Smooth muscle cell (in vitro differentiated cells): ENCODE measurements around the gene SLC22A5. TPM values are rescaled to one million over a fixed set of nuclear protein-coding genes. Genes with fewer than 3 reads are reported as not detected.

Experiments
- DNase-seq: peaks from one replicate; lab custom pipeline; 2025; ENCODE audit not compliant: unreplicated experiment; lab: John Stamatoyannopoulos, UW
- H2AFZ ChIP-seq: fragments of 200-600 bp; sonication (generic); 2 replicates; pipeline ENCODE4 v1.6.0; 2016; ENCODE audit warnings: antibody characterized with exemption, low read depth, mild to moderate bottlenecking
- H3F3A ChIP-seq: fragments of 200-600 bp; sonication (generic); 2 replicates; pipeline ENCODE4 v1.6.0; 2017; ENCODE audit warnings: antibody characterized with exemption, low read depth
- H3K27ac ChIP-seq: fragments of 200-600 bp; sonication (generic); 2 replicates; pipeline ENCODE4 v1.5.1; 2016; ENCODE audit warnings: low read depth, mild to moderate bottlenecking
- H3K27me3 ChIP-seq: fragments of 200-600 bp; sonication (generic); 2 replicates; pipeline ENCODE4 v1.6.1; 2016; ENCODE audit warnings: low read depth, mild to moderate bottlenecking
- H3K36me3 ChIP-seq: fragments of 200-600 bp; sonication (generic); 2 replicates; pipeline ENCODE4 v1.5.1; 2016; ENCODE audit warnings: low read depth
- H3K4me1 ChIP-seq: fragments of 200-600 bp; sonication (generic); 2 replicates; pipeline ENCODE4 v1.5.1; 2016; ENCODE audit warnings: low read depth
- H3K4me2 ChIP-seq: fragments of 200-600 bp; sonication (generic); 2 replicates; pipeline ENCODE4 v1.6.0; 2016; ENCODE audit warnings: mild to moderate bottlenecking
- H3K4me3 ChIP-seq: fragments of 200-600 bp; sonication (generic); 2 replicates; pipeline ENCODE4 v1.5.1; 2016; ENCODE audit warnings: mild to moderate bottlenecking
- H3K79me2 ChIP-seq: fragments of 200-600 bp; sonication (generic); 2 replicates; pipeline ENCODE4 v1.6.0; 2016; ENCODE audit warnings: low read depth, mild to moderate bottlenecking
- H3K9ac ChIP-seq: fragments of 200-600 bp; sonication (generic); 2 replicates; pipeline ENCODE4 v1.6.0; 2016; ENCODE audit warnings: low read depth
- H3K9me3 ChIP-seq: fragments of 200-600 bp; sonication (generic); replicated peaks from 2 replicates; pipeline ENCODE4 v1.5.1; 2016; ENCODE audit warnings: low read depth
- H4K20me1 ChIP-seq: fragments of 200-600 bp; sonication (generic); 2 replicates; pipeline ENCODE4 v1.6.0; 2016; ENCODE audit warnings: low read depth
- CTCF ChIP-seq: fragments of 200-600 bp; sonication (generic); IDR thresholded peaks from 2 replicates; pipeline ENCODE4 v1.5.1; 2017; ENCODE audit warnings: borderline replicate concordance, mild to moderate bottlenecking, antibody characterized with exemption; ENCODE audit not compliant: insufficient read depth, poor library complexity, severe bottlenecking
- WGBS: methylation state at CpG from one replicate; pipeline ENCODE4 v1.1.7; 2016; ENCODE audit warnings: low lambda C conversion rate; 5-methylcytosine and 5-hydroxymethylcytosine counted together
- polyA plus RNA-seq: library from polyadenylated mRNA; unstranded; fragments of >200 nt; fragmentation: Nextera tagmentation; extraction: Ambion mirVana; gene quantifications from 2 replicates; pipeline ENCODE4 v1.2.1, GENCODE V29; 2016
- total RNA-seq: library from RNA; depleted of rRNA; stranded (reverse); fragments of >200 nt; gene quantifications from 2 replicates; pipeline ENCODE4 v1.2.3, GENCODE V29; 2014

The SLC22A5 gene
- total and polyA plus RNA-seq, 2 experiments from 2014 or later: 1.5 to 4.6 TPM

- TF ChIP-seq CTCF: no peak
- Histone ChIP-seq H2AFZ (no peak overlapping the region), H3K4me3 (no peak overlapping the region), H3F3A (no peaks in the 10 kb centered on the region), H3K4me1 (peaks cover 5% of the 10 kb centered on the region), H3K27ac (no peak overlapping the region), H3K36me3 (no peaks in the 10 kb centered on the region), H4K20me1 (no peaks in the 10 kb centered on the region), H3K27me3 (no peaks in the 10 kb centered on the region), H3K9ac (no peak overlapping the region), H3K9me3 (no peaks in the 10 kb centered on the region), H3K4me2 (no peak overlapping the region), H3K79me2 (no peaks in the 10 kb centered on the region)
- DNase-seq: no peak
- whole genome bisulfite sequencing: 87% methylated on average over 5 of the region's 5 CpGs
Observed at GRCh38 chr5:132344775-132345514, 24.6 kb upstream of the SLC22A5 start.

- H3K27ac ChIP-seq: no peak overlapping the region
- no peak for TF ChIP-seq CTCF
- H3K27me3 ChIP-seq: peaks cover 5% of the 10 kb centered on the region
- no peak overlapping the region for H3K4me2 ChIP-seq
- H3K36me3 ChIP-seq: no peaks in the 10 kb centered on the region
- WGBS: 100% methylated on average over 1 of the region's 1 CpG
- H3K4me3 ChIP-seq: no peak overlapping the region
- H4K20me1 ChIP-seq: no peaks in the 10 kb centered on the region
- no peaks in the 10 kb centered on the region for H3K4me1 ChIP-seq
- H2AFZ ChIP-seq: no peak overlapping the region
- H3K79me2 ChIP-seq: no peaks in the 10 kb centered on the region
- H3K9me3 ChIP-seq: no peaks in the 10 kb centered on the region
- DNase-seq: no peak
- no peaks in the 10 kb centered on the region for H3F3A ChIP-seq
- no peak overlapping the region for H3K9ac ChIP-seq
Observed at GRCh38 chr5:132353486-132353995, 16.0 kb upstream of the SLC22A5 start.

- no peak overlapping the region for H3K9ac ChIP-seq
- DNase-seq: no peak
- H2AFZ ChIP-seq: no peak overlapping the region
- H3F3A ChIP-seq: no peaks in the 10 kb centered on the region
- H3K4me1 ChIP-seq: no peaks in the 10 kb centered on the region
- no peak overlapping the region for H3K27ac ChIP-seq
- H3K27me3 ChIP-seq: peaks cover 5% of the 10 kb centered on the region
- H4K20me1 ChIP-seq: no peaks in the 10 kb centered on the region
- H3K4me3 ChIP-seq: no peak overlapping the region
- H3K4me2 ChIP-seq: no peak overlapping the region
- no peaks in the 10 kb centered on the region for H3K79me2 ChIP-seq
- no peaks in the 10 kb centered on the region for H3K9me3 ChIP-seq
- WGBS: 100% methylated on average over 1 of the region's 1 CpG
- no peaks in the 10 kb centered on the region for H3K36me3 ChIP-seq
- TF ChIP-seq CTCF: no peak
Observed at GRCh38 chr5:132354381-132355139, 14.9 kb upstream of the SLC22A5 start.
